A673 (cell line): ENCODE measurements around the gene IPO5. TPM values are rescaled to one million over a fixed set of nuclear protein-coding genes. Genes with fewer than 3 reads are reported as not detected.
A peak's percentile ranks its signal among the peaks of the same experiment; 100 is the strongest.
"Not testable (repeated sequence)": the region's sequence is repeated elsewhere in the genome, so short reads cannot be mapped to it uniquely, and the experiment has no call there.

Experiments
- BruUV-seq: library from RNA; stranded (reverse); fragments of 400-500 nt; replicated peaks from 2 replicates; lab custom pipeline; 2021; lab: Mats Ljungman, UMichigan
- CTCF ChIA-PET: fragments of 300-600 bp; sonication (Branson Sonifier 250); formaldehyde crosslinking; loops from one replicate; lab custom pipeline; 2022; ENCODE audit warnings: antibody characterized with exemption; lab: Charles Lee
- POLR2A ChIA-PET: fragments of 300-600 bp; sonication (Branson Sonifier 250); formaldehyde crosslinking; loops from one replicate; lab custom pipeline; 2022; ENCODE audit warnings: antibody characterized with exemption; ENCODE audit not compliant: low non-redundant PET; lab: Charles Lee
- DNase-seq: peaks from one replicate; pipeline ENCODE4 v3.0.0-alpha.2; 2015; ENCODE audit warnings: low spot score
- H3K27ac ChIP-seq: fragments of 200-600 bp; sonication (generic); 2 replicates; pipeline ENCODE4 v1.5.1; 2016; ENCODE audit warnings: mixed run types, low read depth, mild to moderate bottlenecking, mixed read lengths, antibody characterized with exemption, low read length; ENCODE audit not compliant: poor library complexity, severe bottlenecking
- H3K27me3 ChIP-seq: fragments of 200-600 bp; sonication (generic); replicated peaks from 2 replicates; pipeline ENCODE4 v1.6.1; 2017; ENCODE audit warnings: mixed run types, low read depth, mild to moderate bottlenecking, mixed read lengths, antibody characterized with exemption, low read length; ENCODE audit not compliant: insufficient read depth, poor library complexity
- H3K36me3 ChIP-seq: fragments of 200-600 bp; sonication (generic); 2 replicates; pipeline ENCODE4 v1.6.1; 2016; ENCODE audit warnings: mixed run types, mild to moderate bottlenecking, mixed read lengths, antibody characterized with exemption, low read length; ENCODE audit not compliant: insufficient read depth, poor library complexity, severe bottlenecking
- H3K4me1 ChIP-seq: fragments of 200-600 bp; sonication (generic); 2 replicates; pipeline ENCODE4 v1.6.1; 2017; ENCODE audit warnings: mixed run types, mild to moderate bottlenecking, mixed read lengths, antibody characterized with exemption, low read length; ENCODE audit not compliant: insufficient read depth, poor library complexity, severe bottlenecking
- H3K4me3 ChIP-seq: fragments of 200-600 bp; sonication (generic); 2 replicates; pipeline ENCODE4 v1.5.1; 2016; ENCODE audit warnings: low read depth, mixed run types, mild to moderate bottlenecking, mixed read lengths, low read length; ENCODE audit not compliant: poor library complexity, severe bottlenecking
- H3K9me3 ChIP-seq: fragments of 200-600 bp; sonication (generic); 2 replicates; pipeline ENCODE4 v1.6.1; 2016; ENCODE audit warnings: mixed run types, low read depth, mild to moderate bottlenecking, mixed read lengths, antibody characterized with exemption, low read length; ENCODE audit not compliant: poor library complexity, severe bottlenecking
- CTCF ChIP-seq: fragments of 300-800, 200-600 bp; sonication (generic); conservative IDR thresholded peaks from 2 replicates; pipeline ENCODE4 v1.5.1; 2017; ENCODE audit warnings: low read depth, mild to moderate bottlenecking, antibody characterized with exemption, low read length, moderate library complexity, mixed read lengths
- EZH2 ChIP-seq: fragments of 200-600 bp; sonication (generic); IDR thresholded peaks from 2 replicates; pipeline ENCODE4 v1.6.1; 2017; ENCODE audit warnings: borderline replicate concordance, low read depth, mild to moderate bottlenecking, mixed read lengths, antibody characterized with exemption, low read length; ENCODE audit not compliant: poor library complexity, severe bottlenecking
- intact Hi-C: fragments of 100-400 bp; cut with micrococcal nuclease; formaldehyde crosslinking; loops from one replicate; pipeline ENCODE4 v1.10.0; 2022; ENCODE audit not compliant: unreplicated experiment
- total RNA-seq: library from RNA; stranded (reverse); gene quantifications from 2 replicates; pipeline ENCODE4 v1.2.3, GENCODE V29; 2021

Gene IPO5
- total RNA-seq, 1 experiment from 2014 or later, result 573 TPM

- POLR2A ChIA-PET, result interaction anchor here (0.6 kb wide), 1 partner anchor 621 kb away, joined by 5 read pairs; no protein-coding TSS in a partner anchor
- intact Hi-C loops, result no loop called here
- peaks cover 100% of the 10 kb centered on the region for H3K36me3 ChIP-seq
Measured at GRCh38 chr13:97999653-98000052, 46.2 kb downstream of the IPO5 start.

GRCh38 chr13:98004107-98004506 lies 50.6 kb downstream of the IPO5 start:
- H3K4me1 ChIP-seq, result no peaks in the 10 kb centered on the region
- no peak for TF ChIP-seq CTCF
- TF ChIP-seq EZH2, result no peak
- ChIA-PET CTCF (no interaction called here), POLR2A (no interaction called here)
- intact Hi-C loops, result no loop called here
- H3K4me3 ChIP-seq, result no peak overlapping the region
- no peaks in the 10 kb centered on the region for H3K27me3 ChIP-seq
- peak overlapping the region; percentile 61 for H3K27ac ChIP-seq
- BruUV-seq, result no TSS peak
- H3K36me3 ChIP-seq, result peaks cover 100% of the 10 kb centered on the region
- DNase-seq, result no peak
- H3K9me3 ChIP-seq, result no peaks in the 10 kb centered on the region

More at GRCh38 chr13:97999653-98000052, 46.2 kb downstream of the IPO5 start:
- no TSS peak for BruUV-seq
- Histone ChIP-seq H3K4me1 (no peaks in the 10 kb centered on the region), H3K4me3 (no peak overlapping the region), H3K27ac (no peak overlapping the region), H3K27me3 (no peaks in the 10 kb centered on the region), H3K9me3 (no peaks in the 10 kb centered on the region)
- TF ChIP-seq CTCF (no peak), EZH2 (no peak)
- DNase-seq, result no peak
- CTCF ChIA-PET, result no interaction called here

GRCh38 chr13:98004997-98005396 lies 51.5 kb downstream of the IPO5 start:
- CTCF ChIA-PET, DNase-seq, H3K4me1 ChIP-seq, H3K27ac ChIP-seq, H3K4me3 ChIP-seq, intact Hi-C loops, H3K9me3 ChIP-seq, H3K27me3 ChIP-seq, POLR2A ChIA-PET, BruUV-seq: not testable (repeated sequence)
- H3K36me3 ChIP-seq, result peaks cover 100% of the 10 kb centered on the region

GRCh38 chr13:98007001-98007400 lies 53.5 kb downstream of the IPO5 start:
- CTCF ChIA-PET, result no interaction called here
- peaks cover 98% of the 10 kb centered on the region for H3K36me3 ChIP-seq
- TF ChIP-seq EZH2, result no peak
- TF ChIP-seq CTCF, result no peak

More at GRCh38 chr13:98007001-98007400, 53.5 kb downstream of the IPO5 start:
- H3K27me3 ChIP-seq, result no peaks in the 10 kb centered on the region
- no TSS peak for BruUV-seq
- POLR2A ChIA-PET, result no interaction called here
- peak overlapping the region; percentile 28 for H3K27ac ChIP-seq
- no peak for DNase-seq
- intact Hi-C loops, result no loop called here
- H3K4me3 ChIP-seq, result no peak overlapping the region
- no peaks in the 10 kb centered on the region for H3K9me3 ChIP-seq
- no peaks in the 10 kb centered on the region for H3K4me1 ChIP-seq
